ENCODE results near the gene SLX4IP.

DNA sequence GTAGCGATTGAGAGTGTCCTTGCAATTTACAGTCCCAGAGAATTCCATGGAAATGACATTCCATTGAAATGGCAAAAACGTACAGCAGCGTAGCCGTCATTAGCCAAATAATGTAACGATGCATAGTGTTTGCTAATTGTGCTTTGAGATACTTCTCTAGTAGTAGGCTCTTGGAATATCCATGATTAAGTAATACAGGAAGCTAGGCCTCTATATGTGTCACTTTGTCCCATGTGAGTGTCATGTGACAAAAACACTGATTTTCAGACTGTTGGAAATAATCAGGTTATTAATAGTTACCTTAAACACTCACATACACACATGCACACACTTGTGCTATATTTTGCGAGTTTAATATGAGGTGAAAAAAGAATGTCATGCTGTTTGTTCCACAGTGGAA lies 35.2 kb downstream of the SLX4IP start:
- TF ChIP-seq, protein P1, sequence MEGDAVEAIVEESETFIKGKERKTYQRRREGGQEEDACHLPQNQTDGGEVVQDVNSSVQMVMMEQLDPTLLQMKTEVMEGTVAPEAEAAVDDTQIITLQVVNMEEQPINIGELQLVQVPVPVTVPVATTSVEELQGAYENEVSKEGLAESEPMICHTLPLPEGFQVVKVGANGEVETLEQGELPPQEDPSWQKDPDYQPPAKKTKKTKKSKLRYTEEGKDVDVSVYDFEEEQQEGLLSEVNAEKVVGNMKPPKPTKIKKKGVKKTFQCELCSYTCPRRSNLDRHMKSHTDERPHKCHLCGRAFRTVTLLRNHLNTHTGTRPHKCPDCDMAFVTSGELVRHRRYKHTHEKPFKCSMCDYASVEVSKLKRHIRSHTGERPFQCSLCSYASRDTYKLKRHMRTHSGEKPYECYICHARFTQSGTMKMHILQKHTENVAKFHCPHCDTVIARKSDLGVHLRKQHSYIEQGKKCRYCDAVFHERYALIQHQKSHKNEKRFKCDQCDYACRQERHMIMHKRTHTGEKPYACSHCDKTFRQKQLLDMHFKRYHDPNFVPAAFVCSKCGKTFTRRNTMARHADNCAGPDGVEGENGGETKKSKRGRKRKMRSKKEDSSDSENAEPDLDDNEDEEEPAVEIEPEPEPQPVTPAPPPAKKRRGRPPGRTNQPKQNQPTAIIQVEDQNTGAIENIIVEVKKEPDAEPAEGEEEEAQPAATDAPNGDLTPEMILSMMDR (IDR thresholded peaks at IDR 0.05) = no peak
- TF ChIP-seq POLR2A (IDR thresholded peaks at IDR 0.05) = no peak

Measured in esophagus squamous epithelium (tissue), 4 donors.